Glomerular endothelial cell (primary cell): ENCODE results near the gene TBC1D14. TPM values are rescaled to one million over a fixed set of nuclear protein-coding genes. Genes with fewer than 3 reads are reported as not detected.

Experiments
- DNase-seq: peaks from one replicate; pipeline ENCODE4 v3.0.0-alpha.2; 2011; ENCODE audit warnings: low read depth, low spot score; ENCODE audit errors: extremely low read depth
- total RNA-seq: library from RNA; depleted of rRNA; stranded (reverse); fragments of >200 nt; gene quantifications from 2 replicates; pipeline ENCODE4 v1.2.3, GENCODE V29; 2015

Gene TBC1D14
- total RNA-seq, 1 donor from 2014 or later, result 22.0 TPM

DNA sequence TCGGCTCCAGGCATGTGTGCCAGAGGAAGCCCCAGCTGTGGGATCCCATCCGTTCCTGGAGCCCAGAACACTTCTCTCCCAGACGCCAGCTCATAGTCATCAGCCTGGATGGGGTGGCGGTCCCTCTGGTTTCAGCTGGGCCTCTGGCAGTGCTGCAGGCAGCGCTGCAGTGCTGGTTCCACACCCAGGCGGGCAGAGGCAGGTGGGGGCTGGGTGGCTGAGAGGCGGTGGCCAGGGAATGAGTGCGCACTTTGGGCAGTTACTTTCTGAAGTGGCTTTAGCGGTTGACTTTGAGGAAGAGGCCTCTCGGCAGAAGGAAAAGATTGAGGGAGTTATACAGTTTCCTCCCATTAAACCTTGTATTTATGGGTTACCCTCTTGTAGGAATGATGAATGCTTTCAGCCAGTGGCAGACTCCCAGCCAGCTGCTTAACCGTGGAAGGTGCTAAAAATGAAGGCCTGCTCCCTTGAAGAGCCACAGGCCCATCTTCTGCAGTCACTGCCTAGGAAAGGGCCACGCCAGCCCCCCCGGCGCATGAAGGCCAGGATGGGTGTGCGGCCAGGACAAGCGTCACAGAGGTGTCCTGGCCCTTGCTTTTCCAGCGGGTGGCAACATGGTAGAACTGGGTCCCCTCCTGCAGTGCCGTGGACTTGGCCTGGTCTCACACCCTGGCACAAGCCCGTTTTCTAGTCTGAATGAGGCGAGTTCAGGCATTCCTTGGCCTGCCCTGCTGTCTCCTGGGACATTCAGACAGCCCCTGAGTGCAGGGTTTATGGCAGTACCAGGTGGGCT is 143.5 kb downstream of the TBC1D14 start:
- DNase-seq, result no peak

DNA sequence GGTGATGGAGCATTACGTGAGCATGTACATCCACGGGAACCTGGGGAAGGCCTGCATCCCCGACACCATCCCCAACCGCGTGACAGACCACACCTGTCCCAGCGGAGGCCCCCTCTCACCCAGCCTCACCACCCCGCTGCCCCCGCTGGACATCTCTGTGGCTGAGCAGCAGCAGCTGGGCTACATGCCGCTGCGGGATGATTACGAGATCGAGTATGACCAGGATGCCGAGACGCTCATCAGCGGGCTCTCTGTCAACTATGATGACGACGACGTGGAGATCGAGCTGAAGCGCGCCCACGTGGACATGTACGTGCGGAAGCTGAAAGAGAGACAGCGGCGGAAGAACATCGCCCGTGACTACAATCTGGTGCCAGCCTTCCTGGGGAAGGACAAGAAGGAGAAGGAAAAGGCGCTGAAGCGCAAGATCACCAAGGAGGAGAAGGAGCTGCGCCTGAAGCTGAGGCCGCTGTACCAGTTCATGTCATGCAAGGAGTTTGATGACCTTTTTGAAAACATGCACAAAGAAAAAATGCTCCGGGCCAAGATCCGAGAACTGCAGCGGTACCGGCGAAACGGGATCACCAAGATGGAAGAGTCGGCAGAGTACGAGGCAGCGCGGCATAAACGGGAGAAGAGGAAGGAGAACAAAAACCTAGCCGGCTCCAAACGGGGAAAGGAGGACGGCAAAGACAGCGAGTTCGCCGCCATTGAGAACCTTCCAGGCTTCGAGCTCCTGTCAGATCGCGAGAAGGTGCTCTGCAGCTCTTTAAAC is 144.7 kb downstream of the TBC1D14 start:
- no peak for DNase-seq

DNA sequence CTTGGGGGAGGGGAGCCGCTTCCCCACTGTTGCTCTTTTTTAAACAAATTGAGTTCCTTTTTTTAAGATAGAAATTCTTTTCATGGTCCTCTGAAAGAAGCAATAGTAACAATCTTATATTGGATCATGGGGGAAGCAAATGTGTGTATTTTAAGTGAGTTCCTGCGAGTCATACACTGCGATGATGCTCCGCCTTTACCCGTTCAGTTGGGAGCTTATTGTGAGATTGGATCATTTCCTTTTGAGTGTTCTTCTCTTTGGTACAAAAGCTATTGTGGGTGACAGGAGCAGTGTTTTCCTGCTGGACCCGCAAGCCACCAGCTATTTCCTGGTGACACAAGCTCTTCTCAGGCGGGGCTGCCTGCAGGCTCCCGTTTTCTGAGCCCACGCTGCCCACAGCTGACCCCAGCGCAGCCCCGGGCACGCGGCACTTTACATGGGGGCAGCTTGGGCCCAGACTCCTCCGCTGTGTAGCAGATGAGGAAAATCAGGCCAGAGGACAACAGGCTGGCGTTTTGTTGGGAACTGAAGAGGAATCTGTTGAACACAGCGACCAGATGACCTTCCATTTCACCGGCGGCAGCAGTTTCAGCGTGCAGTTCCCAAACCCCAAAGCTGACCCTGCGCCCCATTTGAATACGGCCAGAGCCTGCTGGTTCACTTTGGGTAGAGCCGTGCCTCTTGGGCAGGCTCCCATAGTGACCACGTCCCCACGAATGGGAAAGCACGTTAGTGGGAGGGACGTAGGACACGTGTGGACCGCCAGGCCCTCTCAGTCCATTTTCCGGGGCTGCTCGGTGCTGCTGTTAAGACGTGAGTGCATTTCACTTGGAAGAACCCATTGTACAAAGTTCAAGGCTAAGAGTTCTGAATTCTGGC is 145.7 kb downstream of the TBC1D14 start:
- DNase-seq, result no peak

DNA sequence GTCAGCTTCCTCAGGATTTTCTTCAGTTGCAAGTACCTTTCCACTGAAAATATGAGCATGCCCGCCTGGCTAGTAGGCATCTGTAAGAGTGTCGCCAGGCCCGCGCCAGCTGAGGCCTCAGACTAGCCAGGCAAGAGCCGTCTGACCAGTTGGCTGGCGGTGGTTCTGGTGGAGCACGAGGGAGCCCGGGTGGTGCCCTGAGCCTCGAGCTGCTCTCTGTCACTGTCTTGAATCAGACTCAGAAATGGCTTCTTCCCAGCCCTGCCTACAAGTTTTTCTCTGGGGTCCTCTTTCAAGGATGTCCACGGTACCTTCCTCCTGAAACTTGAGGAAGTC is 146.3 kb downstream of the TBC1D14 start:
- DNase-seq, result no peak

DNA sequence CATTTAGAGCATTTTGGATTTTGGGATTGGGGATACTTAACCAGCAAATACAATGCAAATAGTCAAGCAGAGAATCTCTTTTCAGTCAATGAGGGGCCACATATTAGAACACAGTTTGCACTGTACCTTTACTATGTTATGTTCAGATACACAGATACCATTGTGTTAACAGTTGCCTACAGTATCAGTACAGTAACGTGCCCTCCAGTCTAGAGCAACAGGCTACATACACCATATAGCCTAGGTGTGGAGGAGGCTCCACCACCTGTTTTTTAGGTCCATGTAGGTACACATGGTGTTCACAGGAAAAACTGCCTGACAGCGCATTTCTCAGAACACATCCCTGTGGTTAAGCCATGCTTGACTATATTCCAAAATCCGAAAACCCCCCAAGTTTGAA is 149.2 kb downstream of the TBC1D14 start:
- no peak for DNase-seq

DNA sequence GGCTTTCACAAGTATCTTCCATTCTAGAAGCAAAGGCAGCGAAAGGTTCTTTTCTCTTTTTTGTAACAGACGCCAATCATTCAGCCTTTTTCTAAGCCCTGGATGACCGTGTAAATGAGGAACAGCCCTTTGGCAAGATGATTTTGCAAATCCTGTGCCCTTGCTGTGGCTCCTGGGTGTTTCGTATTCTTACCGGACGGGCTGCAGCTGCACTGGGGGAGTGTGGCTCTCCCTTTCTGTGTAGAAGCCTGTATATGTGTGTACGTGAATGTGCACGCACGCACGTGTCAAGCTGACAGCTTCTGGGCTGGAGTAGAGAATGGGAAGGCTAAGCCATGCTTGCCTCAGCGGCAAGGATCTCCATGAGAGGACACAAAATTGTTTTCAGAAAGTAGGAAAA is 150.0 kb downstream of the TBC1D14 start:
- no peak for DNase-seq

DNA sequence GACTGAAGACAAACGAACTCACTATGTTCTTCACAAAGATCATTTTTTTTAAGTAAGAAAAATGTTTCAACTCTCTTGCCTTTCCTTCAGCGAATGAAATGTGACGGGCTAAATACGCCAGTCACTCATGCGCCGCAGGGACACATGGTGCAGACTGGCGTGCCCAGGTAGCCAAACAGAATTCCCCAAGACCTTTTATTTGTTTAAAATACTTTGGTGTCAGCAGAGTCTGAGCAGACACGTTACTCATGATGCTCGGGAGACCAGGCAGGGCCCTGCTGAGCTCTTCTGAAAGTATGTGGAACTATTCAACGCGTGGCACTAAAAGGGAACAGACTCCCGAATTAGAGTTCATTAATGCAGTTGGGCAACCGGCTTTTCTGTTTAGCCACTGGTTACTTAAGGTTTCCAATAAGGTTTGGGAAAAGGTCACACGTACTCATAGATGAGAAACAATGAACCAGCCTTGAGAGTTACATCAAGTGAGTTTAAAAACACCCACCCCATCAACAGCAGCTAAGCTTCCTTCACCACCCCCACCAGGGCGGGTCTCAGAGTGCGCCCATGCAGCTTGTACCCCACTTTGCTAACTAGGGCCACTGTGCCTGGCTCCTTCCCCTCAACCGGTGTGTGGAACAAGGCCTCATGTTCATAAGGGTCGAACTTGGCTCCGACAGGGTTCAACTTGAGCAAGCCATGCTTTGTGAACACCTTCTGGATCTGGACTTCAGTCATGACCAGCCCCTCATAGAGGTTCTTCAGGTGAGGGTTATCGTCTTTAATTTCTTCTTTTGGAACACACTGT is 150.9 kb downstream of the TBC1D14 start:
- DNase-seq, result no peak

DNA sequence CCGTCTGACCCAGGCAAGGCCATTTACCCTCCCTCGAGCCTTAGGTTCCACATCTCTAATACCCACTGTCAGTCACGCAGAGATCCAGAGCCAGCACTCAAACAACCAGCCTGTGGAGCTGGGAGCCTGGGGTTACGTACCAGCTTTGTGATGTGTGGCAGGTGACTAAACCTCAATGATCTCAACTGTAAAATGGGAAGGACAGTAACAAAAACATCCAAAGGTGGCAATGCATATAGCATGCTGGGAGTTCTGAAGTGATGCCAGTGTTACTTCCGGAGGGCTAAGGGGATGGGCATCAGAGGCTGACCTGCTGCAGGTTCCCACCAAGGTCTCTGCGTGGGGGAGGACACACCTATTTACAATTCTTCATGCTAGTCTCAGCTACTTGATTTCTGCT is 152.2 kb downstream of the TBC1D14 start:
- DNase-seq, result no peak

DNA sequence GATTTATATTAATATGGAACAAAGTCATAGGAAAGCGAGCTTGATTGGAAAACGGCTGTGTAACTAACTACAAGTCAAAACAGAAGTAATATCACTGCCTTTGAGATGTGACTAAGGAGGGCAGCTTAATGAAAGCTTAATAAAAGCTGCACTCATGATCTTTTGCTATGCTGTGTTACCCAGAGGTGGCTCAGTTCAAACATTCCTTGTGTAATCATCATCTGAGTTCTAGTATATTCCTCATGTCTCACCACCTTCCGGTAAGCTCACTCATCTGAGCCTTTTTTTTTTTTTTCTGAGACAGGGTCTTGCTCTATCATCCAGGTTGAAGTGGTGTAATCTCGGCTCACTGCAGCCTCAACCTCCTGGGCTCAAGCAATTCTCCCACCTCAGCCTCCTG is 153.2 kb downstream of the TBC1D14 start:
- no peak for DNase-seq

DNA sequence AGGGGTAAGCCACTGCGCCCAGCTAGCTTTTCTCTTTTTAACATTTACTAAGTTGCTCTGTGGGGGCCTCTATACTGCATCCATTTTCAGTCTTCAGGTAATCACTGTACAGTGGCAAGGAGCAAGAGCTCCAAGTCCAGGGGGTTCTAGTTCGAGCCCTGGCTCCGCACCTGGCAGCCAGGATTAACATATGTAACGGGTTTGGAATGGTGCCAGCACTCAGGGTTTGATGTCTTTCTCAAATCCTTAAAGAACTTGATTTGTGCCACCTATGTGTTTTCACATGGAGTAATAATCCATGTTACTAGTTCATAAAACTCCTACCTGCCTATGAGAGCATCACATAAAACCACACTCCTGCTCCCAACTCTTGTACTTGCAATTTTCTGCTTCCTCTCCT is 153.7 kb downstream of the TBC1D14 start:
- DNase-seq, result no peak

DNA sequence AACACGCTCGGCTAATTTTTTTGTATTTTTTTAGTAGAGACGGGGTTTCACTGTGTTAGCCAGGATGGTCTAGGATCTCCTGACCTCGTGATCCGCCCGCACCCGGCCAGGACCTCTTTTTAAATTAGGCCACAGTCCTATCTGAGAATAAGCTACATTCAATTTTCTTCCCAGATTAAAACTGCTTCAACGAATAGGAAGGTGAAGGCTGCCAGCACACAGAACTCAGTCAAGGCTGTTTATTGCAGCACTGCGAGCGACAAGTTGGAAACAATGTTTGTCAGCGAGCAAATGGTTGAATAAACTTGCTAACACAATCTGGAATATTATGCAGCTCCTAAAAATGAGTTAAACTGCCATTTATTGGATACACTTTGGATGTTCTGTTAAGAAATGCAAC is 156.4 kb downstream of the TBC1D14 start:
- DNase-seq, result no peak

DNA sequence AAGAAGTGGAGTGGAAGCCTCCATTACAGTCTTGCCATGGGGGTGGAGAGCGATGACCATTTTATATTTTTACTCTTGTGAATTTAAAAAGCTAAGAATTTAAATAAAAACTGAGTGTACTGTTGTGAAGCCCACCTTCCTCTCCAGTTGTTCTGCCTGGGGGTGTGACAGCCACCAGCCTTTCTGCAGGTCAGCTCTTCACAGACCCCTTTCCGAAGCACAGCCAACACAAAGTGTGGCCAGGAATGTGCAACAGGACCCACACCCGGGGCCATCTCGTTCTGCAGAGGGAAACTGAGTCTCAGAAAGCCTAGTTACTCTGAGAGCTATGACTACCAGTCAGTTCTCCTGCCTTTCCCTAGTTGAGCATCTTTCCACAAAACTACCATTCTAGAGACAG is 156.9 kb downstream of the TBC1D14 start:
- DNase-seq, result no peak

DNA sequence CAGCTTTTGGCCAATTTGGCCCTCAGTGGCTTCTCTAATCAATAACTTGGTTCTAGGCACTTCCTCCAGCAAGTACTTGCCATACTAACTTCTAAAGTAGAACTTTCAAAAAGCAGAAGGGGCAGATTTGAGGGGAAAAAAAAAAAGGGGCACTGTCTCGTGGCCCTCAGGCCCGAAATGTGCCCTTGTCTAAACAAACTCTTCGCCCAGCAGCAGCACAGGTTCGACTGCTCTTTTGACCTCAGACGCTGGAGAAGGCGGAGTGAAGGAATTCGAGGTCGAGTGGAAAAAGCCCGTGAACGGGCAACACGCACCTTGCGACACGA is 157.5 kb downstream of the TBC1D14 start:
- no peak for DNase-seq

DNA sequence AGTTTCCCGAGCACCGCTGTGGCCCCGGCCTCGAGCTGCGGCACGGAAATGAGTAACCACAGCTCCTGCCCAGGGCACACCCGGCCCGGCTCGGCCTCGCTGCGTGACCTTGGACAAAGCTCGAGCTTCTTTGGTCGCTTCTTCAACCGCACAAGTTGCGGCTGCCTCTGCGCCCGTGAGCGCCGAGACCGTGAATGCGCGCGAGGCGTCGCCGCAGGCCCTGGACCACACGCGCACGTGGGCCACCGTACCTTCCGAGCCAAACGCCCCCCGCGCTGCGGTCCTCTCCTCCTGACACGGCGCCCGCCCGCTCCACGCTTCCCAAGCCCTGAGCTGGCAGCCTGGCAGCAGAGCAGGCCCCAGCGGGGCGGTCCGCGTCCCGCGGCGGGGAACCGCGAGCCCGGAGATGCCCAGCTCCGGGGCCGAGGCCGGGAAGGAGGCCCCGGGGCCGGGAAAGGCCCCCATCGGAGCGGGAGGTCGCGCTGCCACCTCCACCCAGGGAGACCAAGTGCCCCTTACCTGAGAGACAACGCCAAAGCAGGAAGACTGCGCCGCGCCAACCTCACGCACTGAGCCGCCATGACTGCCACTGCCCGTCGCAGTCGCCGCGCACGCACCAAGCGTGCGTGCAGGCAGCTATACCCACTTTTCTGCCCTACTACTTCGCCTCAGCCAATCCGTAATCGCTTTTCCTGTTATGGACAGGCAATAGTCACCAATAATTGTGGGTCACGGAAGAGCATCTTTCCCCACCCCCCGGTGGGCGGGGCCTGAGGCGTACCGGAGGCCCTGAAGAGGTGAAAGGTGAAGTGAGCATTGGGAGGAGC is 158.0 kb downstream of the TBC1D14 start, which contains the start of gene GRPEL1:
Gene GRPEL1 (minus strand): TSS at position 613 of the 827 bp plus-strand sequence. CDS start 32 bp downstream, at position 581.
- DNase-seq, result peak; percentile 96

DNA sequence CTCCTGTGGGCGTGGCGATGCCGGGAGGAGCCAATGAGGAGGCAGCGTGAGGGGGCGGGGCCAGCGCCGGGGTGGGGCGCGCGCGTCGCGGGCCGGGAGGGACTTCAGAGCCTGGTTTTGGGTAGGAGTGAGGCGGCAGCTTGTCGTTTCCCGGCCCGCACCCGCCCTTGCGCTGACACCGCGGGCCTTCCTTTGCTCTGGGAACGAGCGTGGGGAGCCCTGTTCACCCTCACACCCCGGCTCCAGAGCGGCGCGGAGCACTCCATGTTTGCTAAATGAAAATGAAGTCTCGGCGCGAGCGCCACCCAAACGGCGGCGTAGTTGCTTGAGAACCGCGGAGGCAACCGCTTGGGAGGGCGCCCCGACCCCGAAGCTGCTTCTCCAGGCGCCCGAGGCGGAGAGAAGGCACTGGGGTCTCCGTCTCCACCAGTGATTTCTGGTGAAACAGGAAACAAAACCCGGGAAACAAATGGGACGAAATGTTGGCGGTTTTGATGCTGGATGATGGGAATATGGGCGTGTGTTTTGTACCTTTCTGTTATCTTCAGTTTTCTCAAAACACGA is 158.7 kb downstream of the TBC1D14 start:
- DNase-seq, result no peak

DNA sequence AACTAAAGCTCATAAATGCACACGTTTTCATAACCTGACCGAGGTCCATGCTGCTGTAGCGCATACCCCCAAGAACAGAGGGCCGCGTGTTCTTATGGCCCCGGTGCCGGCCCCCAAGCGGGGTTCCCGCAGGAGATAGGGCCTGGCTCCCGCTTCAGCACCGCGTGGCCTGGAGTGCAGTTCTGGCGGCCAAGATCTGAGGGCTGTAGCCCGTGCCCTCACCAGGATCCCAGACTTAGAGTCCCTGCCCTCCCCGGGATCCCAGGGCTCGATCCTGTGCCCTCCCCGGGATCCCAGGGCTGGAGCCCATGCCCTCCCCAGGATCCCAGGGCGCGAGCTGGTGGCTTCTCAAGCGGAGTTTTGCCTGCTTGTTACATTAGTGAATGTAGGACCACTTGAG is 159.3 kb downstream of the TBC1D14 start:
- DNase-seq, result no peak

DNA sequence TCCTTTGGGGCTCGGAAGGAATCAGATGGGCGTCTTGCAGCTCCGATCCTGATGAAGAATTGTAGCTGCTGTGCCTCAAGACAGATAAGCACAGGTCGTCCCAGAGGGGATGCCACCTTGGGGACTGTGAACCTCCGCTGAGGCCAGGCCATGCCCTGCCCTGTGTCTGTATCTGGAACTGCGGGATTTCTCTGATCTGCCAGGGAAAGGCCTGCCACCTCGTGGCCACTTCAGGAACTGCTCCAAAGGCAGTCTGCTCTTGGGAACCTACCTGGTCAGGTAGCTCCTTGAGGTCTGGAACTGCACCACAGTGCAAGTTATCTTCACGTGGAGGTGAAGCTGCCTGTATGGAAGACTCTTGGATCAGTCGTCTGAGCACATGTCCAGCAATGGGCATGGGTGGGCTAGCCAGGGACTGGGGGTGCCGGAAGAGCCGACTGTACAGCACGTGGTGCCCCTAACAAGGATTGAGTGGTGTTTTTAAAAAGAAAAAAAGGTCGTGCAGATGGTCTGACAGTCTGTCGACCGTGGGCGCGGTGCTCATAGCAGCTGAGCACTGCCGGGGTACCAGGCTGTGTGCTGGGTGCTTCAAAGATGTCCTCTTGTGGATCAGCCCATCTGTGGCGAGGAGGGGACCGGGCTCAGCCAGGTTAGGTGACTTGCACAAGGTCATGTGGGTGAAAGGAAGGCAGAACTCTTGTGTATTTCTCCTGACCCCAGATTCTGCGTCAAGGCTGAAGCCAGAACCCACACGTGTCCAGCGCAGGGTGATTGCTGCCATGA is 161.3 kb downstream of the TBC1D14 start:
- no peak for DNase-seq

DNA sequence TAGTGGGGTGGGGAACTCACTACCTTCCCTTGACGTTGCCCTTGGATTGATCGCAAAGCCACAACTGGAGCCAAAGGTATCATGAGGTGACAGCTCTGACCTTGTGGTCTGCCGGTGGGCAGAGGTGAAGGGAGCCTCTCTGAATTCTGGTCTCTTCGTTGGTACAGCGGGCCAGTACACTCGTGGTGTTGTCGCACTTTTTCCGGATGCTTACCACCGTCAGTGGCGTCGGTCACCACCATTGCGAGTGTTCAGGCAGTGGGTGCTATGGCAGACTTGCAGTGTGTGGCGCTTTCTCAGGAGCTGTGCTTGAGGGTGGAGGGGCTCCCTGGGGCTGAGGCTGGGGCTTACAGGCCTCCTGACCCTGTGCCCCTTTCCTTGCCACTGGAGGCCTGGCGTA is 163.4 kb downstream of the TBC1D14 start:
- no peak for DNase-seq
